ENCODE results near the gene FEZF2. TPM values are rescaled to one million over a fixed set of nuclear protein-coding genes. Genes with fewer than 3 reads are reported as not detected.

Gene FEZF2
- polyA plus RNA-seq, 6 donors from 2014 or later = not detected

- peaks cover 0 to 16% of the 10 kb centered on the region in 2 donors for H3K36me3 Mint-ChIP-seq
- no peak overlapping the region for H3K4me3 Mint-ChIP-seq
- peaks cover 0 to 8% (median 0%) of the 10 kb centered on the region in 3 donors for H3K4me1 Mint-ChIP-seq
- peaks cover 0 to 13% (median 0%) of the 10 kb centered on the region in 7 donors for H3K9me3 Mint-ChIP-seq
- no peak for DNase-seq
- H3K27me3 Mint-ChIP-seq = peaks cover 63 to 80% (median 71%) of the 10 kb centered on the region in 3 donors
- no peak for ATAC-seq (ENCODE audit: low read depth in 2 of 2)
- no peak overlapping the region for H3K27ac Mint-ChIP-seq
Observed at GRCh38 chr3:62378921-62379320, 5.6 kb upstream of the FEZF2 start.

- no peak for DNase-seq
- Mint-ChIP-seq H3K27me3 (peaks cover 60 to 86% (median 77%) of the 10 kb centered on the region in 3 donors), H3K4me1 (peaks cover 0 to 8% (median 0%) of the 10 kb centered on the region in 3 donors), H3K4me3 (no peak overlapping the region), H3K27ac (no peak overlapping the region), H3K9me3 (peaks cover 0 to 10% (median 0%) of the 10 kb centered on the region in 7 donors), H3K36me3 (peaks cover 0 to 16% of the 10 kb centered on the region in 2 donors)
- no peak for ATAC-seq (ENCODE audit: low read depth in 2 of 2)
Observed at GRCh38 chr3:62378311-62378789, 5.0 kb upstream of the FEZF2 start.

GRCh38 chr3:62376906-62377877 is 3.8 kb upstream of the FEZF2 start:
- peaks cover 59 to 84% (median 81%) of the 10 kb centered on the region in 3 donors for H3K27me3 Mint-ChIP-seq
- DNase-seq = no peak
- H3K4me3 Mint-ChIP-seq = no peak overlapping the region

GRCh38 chr3:62376454-62376720 is 3.0 kb upstream of the FEZF2 start:
- Mint-ChIP-seq H3K27me3 (peaks cover 54 to 84% (median 81%) of the 10 kb centered on the region in 3 donors), H3K27ac (no peak overlapping the region), H3K4me3 (no peak overlapping the region), H3K36me3 (peaks cover 0 to 16% of the 10 kb centered on the region in 2 donors), H3K4me1 (peaks cover 0 to 8% (median under 1%) of the 10 kb centered on the region in 3 donors), H3K9me3 (peaks cover 0 to 10% (median 0%) of the 10 kb centered on the region in 7 donors)
- ATAC-seq (ENCODE audit: low read depth in 2 of 2) (no peak), DNase-seq (no peak)

More at GRCh38 chr3:62376906-62377877, 3.8 kb upstream of the FEZF2 start:
- H3K27ac Mint-ChIP-seq = no peak overlapping the region
- H3K4me1 Mint-ChIP-seq = peaks cover 0 to 8% (median 0%) of the 10 kb centered on the region in 3 donors
- ATAC-seq (ENCODE audit: low read depth in 2 of 2) = no peak
- H3K9me3 Mint-ChIP-seq = peaks cover 0 to 10% (median 0%) of the 10 kb centered on the region in 7 donors
- peaks cover 0 to 16% of the 10 kb centered on the region in 2 donors for H3K36me3 Mint-ChIP-seq

GRCh38 chr3:62375655-62376453 is 2.5 kb upstream of the FEZF2 start:
- H3K27ac Mint-ChIP-seq = no peak overlapping the region
- H3K36me3 Mint-ChIP-seq = peaks cover 0 to 16% of the 10 kb centered on the region in 2 donors
- ATAC-seq (ENCODE audit: low read depth in 2 of 2) = no peak
- H3K27me3 Mint-ChIP-seq = peaks cover 54 to 84% (median 81%) of the 10 kb centered on the region in 3 donors
- peaks cover 0 to 8% (median 6%) of the 10 kb centered on the region in 3 donors for H3K4me1 Mint-ChIP-seq
- DNase-seq = no peak
- peaks cover 0 to 13% (median 0%) of the 10 kb centered on the region in 7 donors for H3K9me3 Mint-ChIP-seq
- no peak overlapping the region for H3K4me3 Mint-ChIP-seq

- peaks cover 0 to 9% (median 8%) of the 10 kb centered on the region in 3 donors for H3K4me1 Mint-ChIP-seq
- no peak for DNase-seq
- H3K9me3 Mint-ChIP-seq = peaks cover 0 to 16% (median 2%) of the 10 kb centered on the region in 7 donors
- H3K27me3 Mint-ChIP-seq = peaks cover 50 to 84% (median 81%) of the 10 kb centered on the region in 3 donors
- peaks cover 0 to 16% of the 10 kb centered on the region in 2 donors for H3K36me3 Mint-ChIP-seq
- peak overlapping the region in 2 of 6 donors; percentile 62 to 75 for H3K27ac Mint-ChIP-seq
- ATAC-seq (ENCODE audit: low read depth in 2 of 2) = no peak
- H3K4me3 Mint-ChIP-seq = peak overlapping the region in 1 of 8 donors; percentile 22
Observed at GRCh38 chr3:62374341-62375218, 1.2 kb upstream of the FEZF2 start.

- H3K36me3 Mint-ChIP-seq = peaks cover 0 to 16% of the 10 kb centered on the region in 2 donors
- DNase-seq = no peak
- no peak overlapping the region for H3K27ac Mint-ChIP-seq
- peak overlapping the region in 1 of 8 donors; percentile 44 for H3K4me3 Mint-ChIP-seq
- ATAC-seq (ENCODE audit: low read depth in 2 of 2) = no peak
- peaks cover 0 to 16% (median 2%) of the 10 kb centered on the region in 7 donors for H3K9me3 Mint-ChIP-seq
- peaks cover 45 to 83% (median 78%) of the 10 kb centered on the region in 3 donors for H3K27me3 Mint-ChIP-seq
- H3K4me1 Mint-ChIP-seq = peaks cover 0 to 9% (median 8%) of the 10 kb centered on the region in 3 donors
Observed at GRCh38 chr3:62373714-62374333, 474 bp upstream of the FEZF2 start.

- peaks cover 0 to 16% (median 2%) of the 10 kb centered on the region in 7 donors for H3K9me3 Mint-ChIP-seq
- ATAC-seq (ENCODE audit: low read depth in 2 of 2) (no peak), DNase-seq (no peak)
- H3K36me3 Mint-ChIP-seq = peaks cover 0 to 9% of the 10 kb centered on the region in 2 donors
- no peak overlapping the region for H3K4me3 Mint-ChIP-seq
- H3K27ac Mint-ChIP-seq = no peak overlapping the region
- H3K27me3 Mint-ChIP-seq = peaks cover 50 to 87% (median 79%) of the 10 kb centered on the region in 3 donors
- peaks cover 0 to 16% (median 8%) of the 10 kb centered on the region in 3 donors for H3K4me1 Mint-ChIP-seq
Observed at GRCh38 chr3:62372621-62373041, 719 bp downstream of the FEZF2 start.

- Mint-ChIP-seq H3K27me3 (peaks cover 55 to 91% (median 86%) of the 10 kb centered on the region in 3 donors), H3K9me3 (peaks cover 0 to 16% (median 2%) of the 10 kb centered on the region in 7 donors), H3K4me1 (peaks cover 0 to 16% (median 8%) of the 10 kb centered on the region in 3 donors), H3K4me3 (no peak overlapping the region), H3K36me3 (peaks cover 0 to 9% of the 10 kb centered on the region in 2 donors), H3K27ac (peak overlapping the region in 1 of 6 donors; percentile 24)
- DNase-seq = no peak
- no peak for ATAC-seq (ENCODE audit: low read depth in 2 of 2)
Observed at GRCh38 chr3:62371720-62372591, 1.4 kb downstream of the FEZF2 start.

- H3K36me3 Mint-ChIP-seq = peaks cover 0 to 5% of the 10 kb centered on the region in 2 donors
- peaks cover 58 to 91% (median 87%) of the 10 kb centered on the region in 3 donors for H3K27me3 Mint-ChIP-seq
- DNase-seq (no peak), ATAC-seq (ENCODE audit: low read depth in 2 of 2) (no peak)
- H3K4me3 Mint-ChIP-seq = no peak overlapping the region
- H3K4me1 Mint-ChIP-seq = peaks cover 0 to 16% (median 8%) of the 10 kb centered on the region in 3 donors
- no peak overlapping the region for H3K27ac Mint-ChIP-seq
- peaks cover 0 to 13% (median 1%) of the 10 kb centered on the region in 7 donors for H3K9me3 Mint-ChIP-seq
Observed at GRCh38 chr3:62370858-62371719, 2.3 kb downstream of the FEZF2 start.

Data from naive B cell (primary cell).